ENCODE data around the gene KHDRBS2. TPM values are rescaled to one million over a fixed set of nuclear protein-coding genes. Genes with fewer than 3 reads are reported as not detected.

KHDRBS2 gene
- total and polyA plus RNA-seq, 2 of the 13 experiments (the other 11 are each of a cell fraction or from before 2014, with no cell fraction given): not detected

DNA sequence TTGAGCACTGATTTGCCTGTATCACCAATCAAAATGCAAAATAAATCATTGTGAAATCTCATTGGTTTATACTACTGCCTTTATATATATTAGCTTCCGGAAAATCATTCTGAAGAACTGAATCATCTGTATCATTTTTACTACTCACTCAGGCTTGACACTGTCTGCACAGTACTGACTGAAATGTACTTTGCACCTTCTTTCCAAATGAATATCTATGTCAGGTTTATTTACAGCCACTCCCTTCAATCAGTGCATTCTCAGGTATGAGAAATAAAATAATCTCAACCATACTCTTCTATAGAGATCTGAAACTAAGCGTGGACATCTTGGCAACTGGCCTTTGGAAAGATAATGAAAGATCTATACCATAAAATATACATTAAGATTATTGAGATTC is 2.7 kb downstream of the KHDRBS2 start:
- in situ Hi-C loops (cut with HindIII; ENCODE audit: extremely low pct_ligation_motif_present, low pct_unique_long_range_greater_than_20kb): no loop called here
- Histone ChIP-seq H3K4me2 (ENCODE audit: low read depth, low read length) (no peak overlapping the region), H3K9me3 (ENCODE audit: low read length) (no peaks in the 10 kb centered on the region), H3K4me1 (ENCODE audit: insufficient read depth, low read length) (no peaks in the 10 kb centered on the region), H4K20me1 (ENCODE audit: insufficient read depth, low read length) (no peaks in the 10 kb centered on the region), H3K4me3 (replicated peaks in 1 of 3; ENCODE audit: insufficient read depth in 1 of 3, low read depth in 2 of 3, low read length in 3 of 3) (no peak overlapping the region), H3K9ac (ENCODE audit: insufficient read depth, low read depth, low read length) (no peak overlapping the region), H3K79me2 (ENCODE audit: insufficient read depth, low read length) (no peaks in the 10 kb centered on the region), H3K27ac (ENCODE audit: extremely low read length, insufficient read depth, low read length) (no peak overlapping the region), H2AFZ (ENCODE audit: low read length) (no peak overlapping the region), H3K36me3 (replicated peaks in 1 of 2; ENCODE audit: control insufficient read depth in 1 of 2, insufficient read depth in 2 of 2, low read length in 2 of 2) (no peaks in the 10 kb centered on the region), H3K27me3 (ENCODE audit: control insufficient read depth in 1 of 2, insufficient read depth in 2 of 2, low read length in 2 of 2) (peaks cover 2 to 13% of the 10 kb centered on the region in 2 experiments; a peak in 4 of 5 replicates)
- ChIA-PET CTCF (ENCODE audit: low intra/inter-chr PET ratio, low total read pairs) (interaction anchor here (1.5 kb wide), 1 partner anchor 474 kb away, joined by 6 read pairs; no protein-coding TSS in a partner anchor), POLR2A (no interaction called here)
- intact Hi-C loops (cut with micrococcal nuclease; ENCODE audit: unreplicated experiment): loop anchor here (1.0 to 2.0 kb wide), 2 partner anchors 397 to 474 kb away; no protein-coding TSS in a partner anchor
- TF ChIP-seq ZNF496 (CRISPR knock-in tag; IDR thresholded peaks at IDR 0.05; ENCODE audit: insufficient replicate concordance) (no peak), ZNF761 (CRISPR knock-in tag; conservative IDR thresholded peaks at IDR 0.05) (no peak), TP53 (CRISPR knock-in tag; conservative IDR thresholded peaks at IDR 0.05) (no peak), RAD21 (CRISPR knock-in tag; IDR thresholded peaks at IDR 0.05) (no peak), HMG20B (CRISPR knock-in tag; conservative IDR thresholded peaks at IDR 0.05) (no peak), ZSCAN22 (CRISPR knock-in tag; IDR thresholded peaks at IDR 0.05) (no peak), HNRNPLL (IDR thresholded peaks at IDR 0.05; ENCODE audit: low read depth, low read length, poor library complexity, severe bottlenecking) (no peak)
- TF ChIP-seq, protein P1, sequence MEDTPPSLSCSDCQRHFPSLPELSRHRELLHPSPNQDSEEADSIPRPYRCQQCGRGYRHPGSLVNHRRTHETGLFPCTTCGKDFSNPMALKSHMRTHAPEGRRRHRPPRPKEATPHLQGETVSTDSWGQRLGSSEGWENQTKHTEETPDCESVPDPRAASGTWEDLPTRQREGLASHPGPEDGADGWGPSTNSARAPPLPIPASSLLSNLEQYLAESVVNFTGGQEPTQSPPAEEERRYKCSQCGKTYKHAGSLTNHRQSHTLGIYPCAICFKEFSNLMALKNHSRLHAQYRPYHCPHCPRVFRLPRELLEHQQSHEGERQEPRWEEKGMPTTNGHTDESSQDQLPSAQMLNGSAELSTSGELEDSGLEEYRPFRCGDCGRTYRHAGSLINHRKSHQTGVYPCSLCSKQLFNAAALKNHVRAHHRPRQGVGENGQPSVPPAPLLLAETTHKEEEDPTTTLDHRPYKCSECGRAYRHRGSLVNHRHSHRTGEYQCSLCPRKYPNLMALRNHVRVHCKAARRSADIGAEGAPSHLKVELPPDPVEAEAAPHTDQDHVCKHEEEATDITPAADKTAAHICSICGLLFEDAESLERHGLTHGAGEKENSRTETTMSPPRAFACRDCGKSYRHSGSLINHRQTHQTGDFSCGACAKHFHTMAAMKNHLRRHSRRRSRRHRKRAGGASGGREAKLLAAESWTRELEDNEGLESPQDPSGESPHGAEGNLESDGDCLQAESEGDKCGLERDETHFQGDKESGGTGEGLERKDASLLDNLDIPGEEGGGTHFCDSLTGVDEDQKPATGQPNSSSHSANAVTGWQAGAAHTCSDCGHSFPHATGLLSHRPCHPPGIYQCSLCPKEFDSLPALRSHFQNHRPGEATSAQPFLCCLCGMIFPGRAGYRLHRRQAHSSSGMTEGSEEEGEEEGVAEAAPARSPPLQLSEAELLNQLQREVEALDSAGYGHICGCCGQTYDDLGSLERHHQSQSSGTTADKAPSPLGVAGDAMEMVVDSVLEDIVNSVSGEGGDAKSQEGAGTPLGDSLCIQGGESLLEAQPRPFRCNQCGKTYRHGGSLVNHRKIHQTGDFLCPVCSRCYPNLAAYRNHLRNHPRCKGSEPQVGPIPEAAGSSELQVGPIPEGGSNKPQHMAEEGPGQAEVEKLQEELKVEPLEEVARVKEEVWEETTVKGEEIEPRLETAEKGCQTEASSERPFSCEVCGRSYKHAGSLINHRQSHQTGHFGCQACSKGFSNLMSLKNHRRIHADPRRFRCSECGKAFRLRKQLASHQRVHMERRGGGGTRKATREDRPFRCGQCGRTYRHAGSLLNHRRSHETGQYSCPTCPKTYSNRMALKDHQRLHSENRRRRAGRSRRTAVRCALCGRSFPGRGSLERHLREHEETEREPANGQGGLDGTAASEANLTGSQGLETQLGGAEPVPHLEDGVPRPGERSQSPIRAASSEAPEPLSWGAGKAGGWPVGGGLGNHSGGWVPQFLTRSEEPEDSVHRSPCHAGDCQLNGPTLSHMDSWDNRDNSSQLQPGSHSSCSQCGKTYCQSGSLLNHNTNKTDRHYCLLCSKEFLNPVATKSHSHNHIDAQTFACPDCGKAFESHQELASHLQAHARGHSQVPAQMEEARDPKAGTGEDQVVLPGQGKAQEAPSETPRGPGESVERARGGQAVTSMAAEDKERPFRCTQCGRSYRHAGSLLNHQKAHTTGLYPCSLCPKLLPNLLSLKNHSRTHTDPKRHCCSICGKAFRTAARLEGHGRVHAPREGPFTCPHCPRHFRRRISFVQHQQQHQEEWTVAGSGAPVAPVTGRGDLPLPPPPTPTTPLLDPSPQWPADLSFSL (CRISPR knock-in tag; IDR thresholded peaks at IDR 0.05): no peak
- TF ChIP-seq, protein P2, sequence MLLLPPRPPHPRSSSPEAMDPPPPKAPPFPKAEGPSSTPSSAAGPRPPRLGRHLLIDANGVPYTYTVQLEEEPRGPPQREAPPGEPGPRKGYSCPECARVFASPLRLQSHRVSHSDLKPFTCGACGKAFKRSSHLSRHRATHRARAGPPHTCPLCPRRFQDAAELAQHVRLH (CRISPR knock-in tag; IDR thresholded peaks at IDR 0.05; ENCODE audit: borderline replicate concordance, low read depth): no peak
- ATAC-seq: no peak
- WGBS (ENCODE audit: low lambda C conversion rate): 49% methylated on average over 2 of the region's 2 CpGs
- FAIRE-seq: no peak
- no peak for DNase-seq (ENCODE audit: low spot score)
- BruUV-seq (replicated peaks): no TSS peak

Data from HepG2 (cell line).